Ishikawa (cell line): ENCODE data around the gene PROM1.

Source experiments
- EGR1 ChIP-seq: IDR thresholded peaks from 2 replicates; pipeline ENCODE4 v1.6.1; 2012
- RAD21 ChIP-seq: IDR thresholded peaks from 2 replicates; pipeline ENCODE4 v1.6.1; 2012; ENCODE audit warnings: low read depth
- TAF1 ChIP-seq: IDR thresholded peaks from 2 replicates; pipeline ENCODE4 v1.6.1; 2012; ENCODE audit warnings: low read depth, mild to moderate bottlenecking

GRCh38 chr4:16102356-16102755 lies 18.5 kb upstream of the PROM1 start:
- no peak for TF ChIP-seq RAD21
- no peak for TF ChIP-seq EGR1
- TF ChIP-seq TAF1, result no peak
